ENCODE measurements around the gene GLG1.
"Not testable (repeated sequence)": the region's sequence is repeated elsewhere in the genome, so short reads cannot be mapped to it uniquely, and the experiment has no call there.

- TF ChIP-seq CTCF, POLR2A (IDR thresholded peaks at IDR 0.05): not testable (repeated sequence)
Observed at GRCh38 chr16:74428493-74428892, 178.4 kb downstream of the GLG1 start.
